G401 (cell line): ENCODE data around the gene TNRC18. TPM values are rescaled to one million over a fixed set of nuclear protein-coding genes. Genes with fewer than 3 reads are reported as not detected.
"Not testable (repeated sequence)": the region's sequence is repeated elsewhere in the genome, so short reads cannot be mapped to it uniquely, and the experiment has no call there.

Experiments
- DNase-seq: peaks from one replicate; pipeline ENCODE4 v3.0.0-alpha.2; 2015; ENCODE audit warnings: low spot score
- in situ Hi-C: cut with HindIII; loops from 2 replicates; pipeline ENCODE4 v1.10.0; 2016; ENCODE audit warnings: low sequenced_read_pairs, mixed read lengths
- total RNA-seq: library from RNA; depleted of rRNA; stranded (reverse); fragments of >200 nt; shearing (Covaris generic); gene quantifications from 2 replicates; pipeline ENCODE4 v1.2.3, GENCODE V29; 2014; rRNA removed

TNRC18 gene
- total RNA-seq, 1 experiment from 2014 or later: 31.5 TPM

DNA sequence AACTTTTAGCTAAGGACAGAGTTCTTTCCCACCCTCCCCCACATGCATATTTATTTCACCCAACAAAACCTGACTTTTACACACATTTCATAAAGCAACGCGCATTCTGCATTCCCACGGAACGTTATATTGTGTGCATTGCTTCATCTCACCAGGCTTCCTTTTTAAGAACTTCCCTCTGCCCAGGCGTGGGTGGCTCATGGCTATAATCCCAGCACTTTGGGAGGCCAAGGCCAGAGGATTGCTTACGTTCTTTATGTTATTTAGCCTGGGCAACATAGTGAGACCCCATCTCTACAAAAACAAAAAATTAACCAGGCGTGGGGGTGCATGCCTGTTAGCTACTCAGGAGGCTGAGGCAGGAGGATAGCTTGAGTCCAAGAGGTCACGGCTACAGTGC lies 155.8 kb downstream of the TNRC18 start:
- DNase-seq, in situ Hi-C loops: not testable (repeated sequence)

DNA sequence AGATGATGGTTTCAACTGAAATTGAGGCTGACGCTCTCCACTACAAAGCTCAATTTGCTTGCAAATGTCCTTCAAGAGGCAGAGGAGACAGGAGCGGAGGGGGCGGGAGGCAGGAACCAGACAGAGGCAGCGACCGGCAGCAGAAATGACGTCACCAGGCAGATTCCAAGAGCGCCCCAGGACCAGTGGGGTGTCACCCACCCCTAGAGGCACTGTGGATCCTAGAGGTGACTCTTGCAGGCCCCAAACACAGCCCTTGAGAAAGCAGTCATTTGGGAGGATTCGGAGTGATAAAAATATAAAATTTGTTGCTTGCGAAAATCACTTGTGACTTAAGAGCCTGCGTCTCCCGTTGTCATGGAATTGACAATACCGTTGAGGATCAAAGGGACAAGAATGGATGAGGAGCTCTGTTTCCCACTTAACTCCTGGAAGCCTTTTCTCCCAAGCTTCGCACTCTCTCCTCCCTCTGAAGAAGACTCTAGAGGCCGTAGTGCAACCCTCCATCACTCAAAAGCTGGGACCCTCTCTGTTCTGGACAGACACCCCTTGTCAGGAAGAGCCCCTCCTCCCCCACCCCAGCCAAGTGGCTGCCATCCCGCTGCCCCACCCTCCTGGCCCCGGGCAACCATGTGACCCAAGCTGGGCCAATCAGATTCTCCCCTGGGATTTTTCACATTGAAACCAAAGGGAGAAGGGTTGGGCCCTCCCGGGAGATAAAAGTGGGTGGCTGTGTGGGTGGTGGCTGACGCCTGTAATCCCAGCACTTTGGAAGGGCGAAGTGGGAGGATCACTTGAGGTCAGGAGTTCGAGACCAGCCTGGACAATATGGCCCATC lies 157.2 kb downstream of the TNRC18 start:
- no peak for DNase-seq
- in situ Hi-C loops: no loop called here

DNA sequence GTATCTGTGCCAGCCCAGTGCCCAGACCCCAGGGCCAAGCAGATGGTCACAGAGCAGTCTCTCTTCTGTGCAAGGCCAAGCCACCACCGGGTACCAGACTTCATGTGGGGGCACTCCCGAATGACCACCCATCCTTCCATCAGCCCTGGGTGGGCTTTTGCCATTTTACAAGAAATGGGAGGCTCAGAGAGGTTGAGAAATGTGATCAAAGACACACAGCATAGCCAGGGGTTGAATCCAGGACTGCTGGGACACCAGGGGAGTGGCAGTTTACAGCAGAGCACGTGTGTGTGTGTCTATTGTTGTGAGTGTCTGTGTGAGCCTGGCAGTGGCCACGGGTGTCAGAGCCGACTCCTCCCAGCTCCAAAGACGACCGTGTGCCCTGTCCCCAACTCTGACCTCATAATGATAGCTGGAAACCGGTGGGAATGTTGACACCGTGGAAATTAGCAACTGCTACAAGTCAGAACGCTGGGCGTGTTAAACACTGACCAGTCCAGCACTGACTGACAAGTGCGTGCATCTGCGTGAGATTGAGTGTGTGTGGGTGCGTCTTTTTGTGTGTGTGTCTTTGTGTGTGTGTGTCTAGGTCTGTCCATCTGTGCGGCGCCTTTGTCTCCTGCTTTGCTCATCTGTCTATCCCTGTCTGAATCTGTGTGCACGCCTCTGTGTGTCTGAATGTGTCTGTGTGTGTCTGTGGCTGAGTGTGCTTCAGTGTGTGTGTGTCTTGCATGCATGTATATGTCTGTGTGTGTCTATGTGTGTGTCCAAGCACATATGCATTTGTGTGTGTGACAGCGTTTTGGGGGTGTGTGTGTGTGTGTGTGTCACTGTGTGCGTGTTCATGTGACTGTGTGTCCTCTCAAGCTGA lies 158.1 kb downstream of the TNRC18 start:
- no peak for DNase-seq
- in situ Hi-C loops: no loop called here

DNA sequence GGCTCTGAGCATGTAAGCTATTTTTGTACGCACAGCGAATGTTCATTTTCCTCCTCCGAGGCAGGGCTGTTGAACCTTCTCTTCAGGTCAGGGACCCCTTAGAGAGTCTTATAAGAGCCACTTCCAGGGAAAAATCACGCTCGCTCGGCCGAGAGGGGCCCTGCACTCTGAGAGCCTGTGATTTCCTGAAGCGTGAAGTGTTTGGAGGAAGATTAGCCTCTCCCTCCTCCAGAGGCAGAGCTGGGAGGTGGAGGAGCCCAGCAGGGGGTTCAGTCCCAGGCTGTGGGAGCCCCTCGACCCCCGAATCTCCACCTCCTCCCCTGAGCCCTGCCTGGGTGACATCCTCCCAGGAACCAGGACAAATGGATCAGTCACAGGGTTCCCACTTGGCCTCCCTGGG lies 160.6 kb downstream of the TNRC18 start:
- in situ Hi-C loops, DNase-seq: not testable (repeated sequence)

DNA sequence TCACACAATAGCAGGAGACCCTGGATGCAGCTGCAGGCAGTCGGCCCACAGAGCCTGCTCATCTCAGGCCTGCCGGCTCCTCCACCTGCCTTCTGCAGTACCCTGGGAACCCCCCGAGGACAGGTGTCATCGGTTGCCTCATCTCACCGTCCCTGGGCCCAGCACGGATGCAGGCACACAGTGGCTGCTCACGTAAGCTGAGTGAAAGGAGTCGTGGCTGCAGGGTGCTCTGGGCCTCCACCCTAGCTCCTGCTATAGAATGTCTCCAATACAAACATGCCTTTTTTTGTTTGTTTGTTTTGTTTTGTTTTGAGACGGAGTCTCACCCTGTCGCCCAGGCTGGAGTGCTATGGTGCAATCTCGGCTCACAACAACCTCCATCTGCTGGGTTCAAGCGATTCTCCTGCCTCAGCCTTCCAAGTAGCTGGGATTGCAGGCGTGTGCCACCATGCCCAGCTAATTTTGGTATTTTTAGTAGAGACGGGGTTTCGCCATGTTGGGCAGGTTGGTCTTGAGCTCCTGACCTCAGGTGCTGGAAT lies 163.0 kb downstream of the TNRC18 start:
- DNase-seq, in situ Hi-C loops: not testable (repeated sequence)

Other genes starting within 250 kb of the TNRC18 start
- 76.5 and 86.5 TPM in 2 replicates for gene WIPI2, start 233.6 kb downstream of the TNRC18 start, total RNA-seq
- 12.5 and 15.1 TPM in 2 replicates for gene SLC29A4, start 140.9 kb downstream of the TNRC18 start, total RNA-seq
- gene FBXL18, start 90.0 kb upstream of the TNRC18 start, total RNA-seq: 2.7 and 3.3 TPM in 2 replicates
- 1,117 and 1,407 TPM in 2 replicates for gene ACTB, start 106.8 kb upstream of the TNRC18 start, total RNA-seq
- 118 and 132 TPM in 2 replicates for gene FSCN1, start 169.0 kb upstream of the TNRC18 start, total RNA-seq